ENCODE measurements around the gene ACE2.

Gene ACE2

GRCh38 chrX:15579778-15580747 lies 20.7 kb downstream of the ACE2 start:
- Histone ChIP-seq H3K4me2 (ENCODE audit: insufficient read depth, low read length) (no peak overlapping the region), H2AFZ (ENCODE audit: low read depth, low read length) (no peak overlapping the region)

GRCh38 chrX:15576019-15576418 lies 24.7 kb downstream of the ACE2 start:
- ATAC-seq (ENCODE audit: insufficient read depth, low read depth) (no peak), DNase-seq (no peak)
- no peaks in the 10 kb centered on the region for H3K79me2 ChIP-seq (ENCODE audit: insufficient read depth, low read length)
- no peak for TF ChIP-seq CTCF (IDR thresholded peaks at IDR 0.05; ENCODE audit: borderline replicate concordance, extremely low read depth, low read length, poor library complexity, severe bottlenecking)
- no peak for TF ChIP-seq EZH2 (IDR thresholded peaks at IDR 0.05; ENCODE audit: borderline replicate concordance, low read depth, low read length, severe bottlenecking)
- H3K9me3 ChIP-seq (ENCODE audit: insufficient read depth, low read length, severe bottlenecking), result no peaks in the 10 kb centered on the region
- no peak overlapping the region for H3K4me2 ChIP-seq (ENCODE audit: insufficient read depth, low read length)
- H4K20me1 ChIP-seq (ENCODE audit: insufficient read depth, low read length), result no peaks in the 10 kb centered on the region
- H3K27me3 ChIP-seq (ENCODE audit: insufficient read depth, low read length, poor library complexity), result no peaks in the 10 kb centered on the region
- H2AFZ ChIP-seq (ENCODE audit: low read depth, low read length), result no peak overlapping the region
- no peak overlapping the region for H3K9ac ChIP-seq (ENCODE audit: low read depth, low read length)
- no peak overlapping the region for H3K4me3 ChIP-seq (ENCODE audit: low read depth in 1 of 2, low read length in 2 of 2)
- no peak overlapping the region for H3K27ac ChIP-seq (ENCODE audit: low read length)
- no peaks in the 10 kb centered on the region for H3K4me1 ChIP-seq (ENCODE audit: insufficient read depth, low read length)
- no peaks in the 10 kb centered on the region for H3K36me3 ChIP-seq (ENCODE audit: insufficient read depth, low read length)

More at GRCh38 chrX:15579778-15580747, 20.7 kb downstream of the ACE2 start:
- no peak for ATAC-seq (ENCODE audit: insufficient read depth, low read depth)
- Histone ChIP-seq H3K4me1 (ENCODE audit: insufficient read depth, low read length) (no peaks in the 10 kb centered on the region), H3K9ac (ENCODE audit: low read depth, low read length) (no peak overlapping the region), H3K79me2 (ENCODE audit: insufficient read depth, low read length) (no peaks in the 10 kb centered on the region), H3K36me3 (ENCODE audit: insufficient read depth, low read length) (no peaks in the 10 kb centered on the region), H3K9me3 (ENCODE audit: insufficient read depth, low read length, severe bottlenecking) (no peaks in the 10 kb centered on the region), H4K20me1 (ENCODE audit: insufficient read depth, low read length) (no peaks in the 10 kb centered on the region), H3K27me3 (ENCODE audit: insufficient read depth, low read length, poor library complexity) (no peaks in the 10 kb centered on the region), H3K4me3 (ENCODE audit: low read depth in 1 of 2, low read length in 2 of 2) (no peak overlapping the region), H3K27ac (ENCODE audit: low read length) (no peak overlapping the region)
- no peak for DNase-seq
- TF ChIP-seq EZH2 (IDR thresholded peaks at IDR 0.05; ENCODE audit: borderline replicate concordance, low read depth, low read length, severe bottlenecking) (no peak), CTCF (IDR thresholded peaks at IDR 0.05; ENCODE audit: borderline replicate concordance, extremely low read depth, low read length, poor library complexity, severe bottlenecking) (no peak)

- no peaks in the 10 kb centered on the region for H3K4me1 ChIP-seq (ENCODE audit: insufficient read depth, low read length)
- H3K79me2 ChIP-seq (ENCODE audit: insufficient read depth, low read length), result no peaks in the 10 kb centered on the region
- H3K27me3 ChIP-seq (ENCODE audit: insufficient read depth, low read length, poor library complexity), result no peaks in the 10 kb centered on the region
- H3K4me2 ChIP-seq (ENCODE audit: insufficient read depth, low read length), result no peak overlapping the region
- H4K20me1 ChIP-seq (ENCODE audit: insufficient read depth, low read length), result no peaks in the 10 kb centered on the region
- DNase-seq (no peak), ATAC-seq (ENCODE audit: insufficient read depth, low read depth) (no peak)
- no peak overlapping the region for H3K9ac ChIP-seq (ENCODE audit: low read depth, low read length)
- no peak overlapping the region for H3K27ac ChIP-seq (ENCODE audit: low read length)
- H2AFZ ChIP-seq (ENCODE audit: low read depth, low read length), result no peak overlapping the region
- H3K4me3 ChIP-seq (ENCODE audit: low read depth in 1 of 2, low read length in 2 of 2), result no peak overlapping the region
- H3K9me3 ChIP-seq (ENCODE audit: insufficient read depth, low read length, severe bottlenecking), result no peaks in the 10 kb centered on the region
- TF ChIP-seq CTCF (IDR thresholded peaks at IDR 0.05; ENCODE audit: borderline replicate concordance, extremely low read depth, low read length, poor library complexity, severe bottlenecking), result no peak
- TF ChIP-seq EZH2 (IDR thresholded peaks at IDR 0.05; ENCODE audit: borderline replicate concordance, low read depth, low read length, severe bottlenecking), result no peak
- H3K36me3 ChIP-seq (ENCODE audit: insufficient read depth, low read length), result no peaks in the 10 kb centered on the region
Measured at GRCh38 chrX:15574017-15574416, 26.7 kb downstream of the ACE2 start.
